ENCODE results near the gene PFN3.
"Not testable (repeated sequence)": the region's sequence is repeated elsewhere in the genome, so short reads cannot be mapped to it uniquely, and the experiment has no call there.

Gene PFN3

DNA sequence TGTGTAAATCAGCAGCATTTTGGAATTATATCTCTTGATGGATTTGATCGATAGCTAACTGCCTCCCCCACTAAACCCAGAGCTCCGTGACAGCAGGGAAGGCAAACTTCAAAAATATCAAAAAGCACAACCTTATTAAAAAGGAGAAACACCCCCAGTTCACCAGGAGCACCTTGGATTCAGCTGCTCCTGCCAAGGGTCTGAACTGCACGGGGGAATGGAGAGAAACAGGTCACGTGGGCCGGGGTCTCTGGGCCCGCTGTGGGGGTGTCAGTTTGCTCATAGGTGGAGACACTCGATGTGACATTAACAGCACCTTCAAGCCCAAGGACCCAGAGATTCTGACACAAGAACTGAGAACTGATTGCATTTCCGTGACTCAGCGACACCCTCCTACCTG is 17.3 kb downstream of the PFN3 start:
- no peak for DNase-seq (ENCODE audit: low read depth)

DNA sequence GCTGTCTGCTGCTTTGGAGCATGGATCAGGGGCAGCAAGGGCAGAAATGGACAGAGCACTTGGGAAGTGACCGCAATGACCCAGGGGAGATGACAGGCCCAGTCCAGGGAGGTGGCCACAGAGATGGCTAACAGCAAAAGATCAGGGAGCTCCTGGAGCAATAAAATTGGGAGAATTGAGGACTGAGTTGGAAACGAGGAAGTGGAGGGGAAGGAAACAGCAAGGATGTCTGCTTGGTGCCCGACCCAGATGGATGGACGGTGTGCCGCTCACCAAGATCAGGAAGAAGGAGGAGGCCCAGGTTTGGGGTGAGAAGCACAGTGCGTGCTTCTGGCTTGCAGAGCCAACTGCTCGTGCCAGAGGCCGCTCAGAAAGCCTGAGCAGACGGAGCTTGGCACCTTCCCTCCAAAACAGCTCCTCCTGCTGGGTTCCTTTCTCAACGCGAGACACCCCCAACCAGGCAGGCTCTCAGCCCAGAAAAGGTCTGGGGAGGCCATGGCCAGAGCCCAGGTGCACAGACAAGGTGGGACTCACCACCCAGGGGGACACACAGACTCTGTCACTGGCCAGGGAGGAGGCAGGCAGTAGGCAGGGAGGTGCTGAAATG is 17.9 kb downstream of the PFN3 start:
- TF ChIP-seq, protein P1, sequence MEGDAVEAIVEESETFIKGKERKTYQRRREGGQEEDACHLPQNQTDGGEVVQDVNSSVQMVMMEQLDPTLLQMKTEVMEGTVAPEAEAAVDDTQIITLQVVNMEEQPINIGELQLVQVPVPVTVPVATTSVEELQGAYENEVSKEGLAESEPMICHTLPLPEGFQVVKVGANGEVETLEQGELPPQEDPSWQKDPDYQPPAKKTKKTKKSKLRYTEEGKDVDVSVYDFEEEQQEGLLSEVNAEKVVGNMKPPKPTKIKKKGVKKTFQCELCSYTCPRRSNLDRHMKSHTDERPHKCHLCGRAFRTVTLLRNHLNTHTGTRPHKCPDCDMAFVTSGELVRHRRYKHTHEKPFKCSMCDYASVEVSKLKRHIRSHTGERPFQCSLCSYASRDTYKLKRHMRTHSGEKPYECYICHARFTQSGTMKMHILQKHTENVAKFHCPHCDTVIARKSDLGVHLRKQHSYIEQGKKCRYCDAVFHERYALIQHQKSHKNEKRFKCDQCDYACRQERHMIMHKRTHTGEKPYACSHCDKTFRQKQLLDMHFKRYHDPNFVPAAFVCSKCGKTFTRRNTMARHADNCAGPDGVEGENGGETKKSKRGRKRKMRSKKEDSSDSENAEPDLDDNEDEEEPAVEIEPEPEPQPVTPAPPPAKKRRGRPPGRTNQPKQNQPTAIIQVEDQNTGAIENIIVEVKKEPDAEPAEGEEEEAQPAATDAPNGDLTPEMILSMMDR (conservative IDR thresholded peaks at IDR 0.05; ENCODE audit: low read length), result peak; percentile 46
- DNase-seq (ENCODE audit: low read depth), result peak; percentile 30
- H3K4me3 ChIP-seq (ENCODE audit: low read length), result no peak overlapping the region

More for the DNA sequence above, 17.3 kb downstream of the PFN3 start:
- TF ChIP-seq, protein P1 (conservative IDR thresholded peaks at IDR 0.05; ENCODE audit: low read length), result no peak
- no peak overlapping the region for H3K4me3 ChIP-seq (ENCODE audit: low read length)

DNA sequence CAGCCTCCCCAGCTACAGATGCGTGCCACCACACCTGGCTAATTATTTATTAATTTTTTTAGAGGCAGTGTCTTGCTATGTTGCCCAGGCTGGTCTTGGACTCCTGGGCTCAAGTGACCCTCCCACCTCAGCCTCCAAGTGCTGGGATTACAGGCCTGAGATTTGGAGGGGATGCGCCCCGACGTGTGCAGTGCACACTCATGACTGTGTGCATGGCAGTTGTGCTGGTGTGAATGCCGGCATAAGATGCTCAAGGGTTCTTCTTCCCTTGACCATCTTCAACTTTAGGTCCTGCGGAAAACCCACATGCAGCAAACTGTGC is 19.7 kb downstream of the PFN3 start:
- no peak for DNase-seq (ENCODE audit: low read depth)
- TF ChIP-seq, protein P1 (conservative IDR thresholded peaks at IDR 0.05; ENCODE audit: low read length), result no peak
- H3K4me3 ChIP-seq (ENCODE audit: low read length), result no peak overlapping the region

DNA sequence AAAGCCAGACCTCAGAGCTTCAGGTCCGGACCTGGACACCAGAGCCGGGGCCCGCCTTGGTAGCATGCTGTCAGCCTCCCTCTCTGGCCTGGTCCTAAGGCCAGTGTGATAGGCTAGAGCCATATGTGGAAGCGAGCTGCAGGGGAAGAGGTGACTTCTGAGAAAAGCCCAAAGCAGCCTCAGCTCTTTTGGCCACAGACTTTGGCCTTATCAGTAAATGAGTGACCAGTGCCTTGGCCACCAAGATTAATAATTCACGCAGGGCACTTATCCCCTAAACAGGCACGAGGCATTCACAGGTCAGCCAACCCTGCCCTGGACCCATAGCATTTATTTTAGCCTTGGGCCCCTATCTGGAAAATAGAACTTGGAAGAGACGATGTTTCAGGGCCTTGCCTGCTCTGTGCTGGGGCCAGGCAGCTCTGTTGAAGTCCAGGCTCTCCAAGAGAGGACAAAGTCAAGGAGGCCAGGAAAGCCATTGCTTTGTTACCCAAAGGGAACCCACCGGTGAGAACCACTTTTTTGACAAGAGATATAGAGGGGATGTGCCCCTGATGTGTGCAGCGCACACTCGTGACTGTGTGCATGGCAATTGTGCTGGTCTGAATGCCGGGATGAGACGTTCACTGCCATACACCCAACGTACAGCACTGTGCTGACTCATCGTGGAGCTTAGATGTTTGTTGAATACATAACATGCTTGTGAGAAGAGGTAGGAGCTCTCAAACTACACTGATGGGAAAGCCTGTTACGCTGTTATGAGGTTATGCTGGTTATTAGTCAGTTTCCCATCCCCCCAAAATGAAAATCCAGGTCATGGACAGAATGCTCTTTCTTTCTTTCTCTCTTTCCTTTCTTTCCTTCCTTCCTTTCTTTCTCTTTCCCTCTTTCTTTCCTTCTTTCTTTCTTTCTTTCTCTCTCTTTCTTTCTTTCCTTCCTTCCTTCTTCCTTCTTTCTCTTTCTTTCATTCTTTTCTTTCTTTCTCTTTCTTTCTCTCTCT is 21.3 kb downstream of the PFN3 start:
- TF ChIP-seq, protein P1 (conservative IDR thresholded peaks at IDR 0.05; ENCODE audit: low read length), result no peak
- no peak overlapping the region for H3K4me3 ChIP-seq (ENCODE audit: low read length)
- peak; percentile 59 for DNase-seq (ENCODE audit: low read depth)

DNA sequence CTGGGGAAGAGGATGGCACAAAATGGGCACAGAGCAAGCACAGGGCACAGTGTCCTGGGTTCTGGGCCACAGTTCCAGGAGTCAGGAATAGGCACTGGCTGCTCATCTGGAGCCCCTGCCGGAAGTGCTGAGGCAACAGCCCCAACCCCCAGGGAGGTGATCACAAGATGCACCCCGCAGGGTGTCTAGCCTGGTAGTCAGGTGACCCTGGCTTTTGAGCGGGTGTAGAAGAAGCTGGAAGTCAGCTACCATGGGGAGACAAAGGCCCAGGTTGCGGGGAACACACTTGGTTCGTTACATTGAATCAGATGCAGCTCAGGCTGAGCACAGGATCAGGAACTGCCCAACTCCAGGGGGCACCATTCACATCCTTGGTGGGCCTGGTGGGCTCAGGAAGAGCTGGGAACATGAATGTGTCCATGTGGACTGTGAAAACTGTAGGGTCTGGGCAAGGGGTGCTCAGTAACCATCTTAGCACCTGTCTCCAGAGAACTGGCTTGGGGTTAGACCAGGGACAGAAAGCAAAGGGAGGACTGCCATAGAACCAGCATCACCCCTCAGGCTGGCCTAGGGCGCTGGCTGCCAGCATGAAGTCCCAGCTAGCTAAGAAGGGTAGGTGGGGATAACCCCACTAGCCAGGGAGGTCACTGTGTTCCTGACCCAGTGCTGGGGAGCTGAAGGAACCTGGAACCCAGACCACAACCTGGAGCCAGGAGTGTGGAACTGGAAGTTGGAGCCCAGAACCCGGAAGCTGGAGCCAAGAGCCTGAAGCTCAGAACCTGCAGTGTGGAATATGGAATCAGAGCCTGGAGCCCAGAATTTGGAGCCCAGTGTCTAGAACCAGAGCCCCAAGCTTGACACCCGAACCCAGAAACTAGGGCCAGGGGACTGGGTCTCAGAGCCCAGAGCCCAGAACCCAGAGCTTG is 22.3 kb downstream of the PFN3 start:
- DNase-seq (ENCODE audit: low read depth), result no peak
- H3K4me3 ChIP-seq (ENCODE audit: low read length), result no peak overlapping the region
- TF ChIP-seq, protein P1 (conservative IDR thresholded peaks at IDR 0.05; ENCODE audit: low read length), result no peak

DNA sequence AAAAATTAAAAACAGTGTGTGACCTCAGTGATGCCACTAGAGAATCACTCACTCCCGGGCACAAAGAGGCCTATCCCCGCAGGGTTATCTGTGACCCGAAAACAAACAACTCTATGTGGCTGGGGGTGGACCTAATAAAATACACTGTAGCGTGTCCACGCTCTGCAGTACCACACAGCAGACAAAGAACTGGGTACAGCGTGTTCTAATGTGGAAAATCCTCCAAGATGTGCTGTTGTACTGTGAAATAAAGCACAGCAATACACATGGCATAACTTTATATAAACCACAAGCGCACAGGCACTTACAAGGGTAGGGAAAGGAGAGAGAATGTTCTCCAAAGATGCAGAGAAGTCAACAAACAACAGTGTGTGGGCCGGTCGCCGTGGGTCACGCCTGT is 24.4 kb downstream of the PFN3 start:
- TF ChIP-seq, protein P1 (conservative IDR thresholded peaks at IDR 0.05; ENCODE audit: low read length), result no peak
- H3K4me3 ChIP-seq (ENCODE audit: low read length), result no peak overlapping the region
- DNase-seq (ENCODE audit: low read depth), result no peak

DNA sequence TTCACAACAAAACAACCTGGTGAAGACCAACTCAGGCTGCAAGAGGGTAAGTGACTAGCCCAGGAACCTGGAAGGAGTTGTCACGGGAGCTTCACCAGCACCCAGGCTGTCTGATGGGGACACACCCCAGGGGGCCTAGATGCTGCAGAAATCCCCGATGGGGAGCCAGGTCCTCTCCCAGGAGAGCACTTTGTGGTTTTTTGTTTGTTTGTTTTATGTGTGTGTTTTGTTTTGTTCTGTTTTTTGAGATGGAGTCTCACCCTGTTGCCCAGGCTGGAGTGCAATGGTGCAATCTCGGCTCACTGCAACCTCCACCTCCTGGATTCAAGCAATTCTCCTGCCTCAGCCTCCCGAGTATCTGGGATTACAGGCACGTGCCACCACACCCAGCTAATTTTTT is 24.9 kb downstream of the PFN3 start:
- DNase-seq (ENCODE audit: low read depth); H3K4me3 ChIP-seq (ENCODE audit: low read length): not testable (repeated sequence)
